ENCODE results near the gene ESAM.

Gene ESAM

DNA sequence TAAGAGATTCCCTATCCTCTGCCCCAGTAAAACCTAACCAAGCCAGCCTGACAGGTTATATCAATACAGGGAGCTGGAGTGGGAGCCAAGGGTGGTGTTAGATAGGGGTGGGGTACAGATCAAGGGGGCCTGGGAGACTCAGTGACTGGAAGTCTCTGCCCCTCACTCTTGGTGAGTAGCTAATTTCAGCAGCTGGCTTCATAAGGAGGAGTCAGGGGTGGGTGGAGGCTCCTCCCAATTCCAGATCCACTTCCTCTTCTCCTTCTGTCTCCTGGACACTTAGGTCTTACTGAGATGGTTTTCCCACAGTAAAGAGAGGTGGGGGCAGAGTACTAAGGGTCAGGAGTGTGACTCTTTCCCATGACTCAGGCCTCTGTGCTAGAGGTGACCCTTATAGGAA is 8.9 kb downstream of the ESAM start:
- DNase-seq (ENCODE audit: extremely low read depth, insufficient read length) = no peak
- Histone ChIP-seq H3K27me3 (replicated peaks; ENCODE audit: control insufficient read depth, insufficient read depth, low read length) (no peaks in the 10 kb centered on the region), H3K4me3 (replicated peaks; ENCODE audit: low read depth, low read length) (no peak overlapping the region), H3K36me3 (ENCODE audit: control insufficient read depth, insufficient read depth, low read length) (peaks cover 4% of the 10 kb centered on the region; the same call in 1 of the 2 replicates)
- TF ChIP-seq CTCF (IDR thresholded peaks at IDR 0.05; ENCODE audit: insufficient read depth, low read length, poor library complexity, severe bottlenecking) = no peak

GRCh38 chr11:124752471-124753102 is 9.5 kb downstream of the ESAM start:
- no peaks in the 10 kb centered on the region for H3K27me3 ChIP-seq (replicated peaks; ENCODE audit: control insufficient read depth, insufficient read depth, low read length)
- no peak for TF ChIP-seq CTCF (IDR thresholded peaks at IDR 0.05; ENCODE audit: insufficient read depth, low read length, poor library complexity, severe bottlenecking)
- DNase-seq (ENCODE audit: extremely low read depth, insufficient read length) = no peak
- H3K36me3 ChIP-seq (ENCODE audit: control insufficient read depth, insufficient read depth, low read length) = peaks cover 4% of the 10 kb centered on the region; the same call in 1 of the 2 replicates
- H3K4me3 ChIP-seq (replicated peaks; ENCODE audit: low read depth, low read length) = no peak overlapping the region

GRCh38 chr11:124751741-124752470 is 10.2 kb downstream of the ESAM start, which contains the start of gene VSIG2:
TSS of gene VSIG2 (minus strand) at chr11:124752255. CDS start at chr11:124752137, 118 bp downstream.
- TF ChIP-seq CTCF (IDR thresholded peaks at IDR 0.05; ENCODE audit: insufficient read depth, low read length, poor library complexity, severe bottlenecking) = no peak
- H3K27me3 ChIP-seq (replicated peaks; ENCODE audit: control insufficient read depth, insufficient read depth, low read length) = no peaks in the 10 kb centered on the region
- H3K4me3 ChIP-seq (replicated peaks; ENCODE audit: low read depth, low read length) = no peak within 1 kb of the TSS
- DNase-seq (ENCODE audit: extremely low read depth, insufficient read length) = no peak
- H3K36me3 ChIP-seq (ENCODE audit: control insufficient read depth, insufficient read depth, low read length) = peaks cover 4% of the 10 kb centered on the region; the same call in 1 of the 2 replicates

GRCh38 chr11:124751391-124751740 is 10.7 kb downstream of the ESAM start:
- Histone ChIP-seq H3K27me3 (replicated peaks; ENCODE audit: control insufficient read depth, insufficient read depth, low read length) (no peaks in the 10 kb centered on the region), H3K4me3 (replicated peaks; ENCODE audit: low read depth, low read length) (no peak overlapping the region), H3K36me3 (ENCODE audit: control insufficient read depth, insufficient read depth, low read length) (peaks cover 4% of the 10 kb centered on the region; the same call in 1 of the 2 replicates)
- no peak for TF ChIP-seq CTCF (IDR thresholded peaks at IDR 0.05; ENCODE audit: insufficient read depth, low read length, poor library complexity, severe bottlenecking)
- DNase-seq (ENCODE audit: extremely low read depth, insufficient read length) = no peak

- Histone ChIP-seq H3K27me3 (replicated peaks; ENCODE audit: control insufficient read depth, insufficient read depth, low read length) (no peaks in the 10 kb centered on the region), H3K4me3 (replicated peaks; ENCODE audit: low read depth, low read length) (no peak overlapping the region)
These were observed 12.2 kb downstream of the ESAM start for GRCh38 chr11:124749912-124750311.

More at GRCh38 chr11:124749912-124750311, 12.2 kb downstream of the ESAM start:
- no peak for DNase-seq (ENCODE audit: extremely low read depth, insufficient read length)
- TF ChIP-seq CTCF (IDR thresholded peaks at IDR 0.05; ENCODE audit: insufficient read depth, low read length, poor library complexity, severe bottlenecking) = no peak
- peaks cover 2% of the 10 kb centered on the region; the same call in 1 of the 2 replicates for H3K36me3 ChIP-seq (ENCODE audit: control insufficient read depth, insufficient read depth, low read length)

All from GM06990 (cell line).